Panc1 (cell line): ENCODE results near the gene TBX18. TPM values are rescaled to one million over a fixed set of nuclear protein-coding genes. Genes with fewer than 3 reads are reported as not detected.

ENCODE experiments used
- ATAC-seq: fragments of 200-7000 bp; cut with Tn5 transposase; 2 replicates; pipeline ENCODE4 v1.9.1; 2020; ENCODE audit warnings: mild to moderate bottlenecking, moderate library complexity
- BruUV-seq: library from RNA; stranded (reverse); fragments of 400-500 nt; replicated peaks from 2 replicates; lab custom pipeline; 2021; lab: Mats Ljungman, UMichigan
- CTCF ChIA-PET: fragments of 300-600 bp; sonication (Branson Sonifier 250); formaldehyde crosslinking; loops from one replicate; lab custom pipeline; 2022; ENCODE audit warnings: antibody characterized with exemption; lab: Charles Lee
- POLR2A ChIA-PET: fragments of 300-600 bp; sonication (Branson Sonifier 250); formaldehyde crosslinking; loops from one replicate; lab custom pipeline; 2022; ENCODE audit warnings: antibody characterized with exemption; lab: Charles Lee
- DNase-seq: peaks from one replicate; pipeline ENCODE4 v3.0.0-alpha.2; 2010; ENCODE audit warnings: low read depth, low spot score
- H3K27ac ChIP-seq: 2 replicates; pipeline ENCODE4 v1.5.1; 2011; ENCODE audit warnings: mild to moderate bottlenecking, low read length, inconsistent platforms
- H3K27me3 ChIP-seq: fragments of 200-500 bp; sonication (Bioruptor generic); 2 replicates; pipeline ENCODE4 v1.6.0; 2014; ENCODE audit warnings: low read length, inconsistent platforms; ENCODE audit not compliant: control insufficient read depth, insufficient read depth
- H3K36me3 ChIP-seq: fragments of 200-500 bp; sonication (Bioruptor generic); 2 replicates; pipeline ENCODE4 v1.5.1; 2014; ENCODE audit warnings: inconsistent platforms, mild to moderate bottlenecking, low read length, moderate library complexity; ENCODE audit not compliant: control insufficient read depth, insufficient read depth
- H3K4me1 ChIP-seq: 2 replicates; pipeline ENCODE4 v1.5.1; 2011; ENCODE audit warnings: inconsistent platforms, mild to moderate bottlenecking, low read length, moderate library complexity; ENCODE audit not compliant: control insufficient read depth, insufficient read depth
- H3K4me3 ChIP-seq, 2 experiments: 2 replicates each; pipeline ENCODE4 v1.5.1; 2011 to 2012; ENCODE audit warnings: low read depth in 2 of 2, low read length in 2 of 2, mild to moderate bottlenecking in 2 of 2, inconsistent platforms in 1 of 2, moderate library complexity in 1 of 2
- H3K9me3 ChIP-seq: fragments of 200-500 bp; sonication (Bioruptor generic); 2 replicates; pipeline ENCODE4 v1.5.1; 2014; ENCODE audit warnings: low read depth, mild to moderate bottlenecking, inconsistent platforms, low read length, moderate library complexity; ENCODE audit not compliant: control insufficient read depth, insufficient read depth
- CTCF ChIP-seq: fragments of 450-650 bp; IDR thresholded peaks from 2 replicates; pipeline ENCODE4 v1.5.1; 2017; ENCODE audit warnings: mild to moderate bottlenecking
- POLR2AphosphoS5 ChIP-seq: IDR thresholded peaks from 2 replicates; pipeline ENCODE4 v1.6.1; 2012; ENCODE audit warnings: mild to moderate bottlenecking, low read depth, low read length, moderate library complexity
- SIN3A ChIP-seq: IDR thresholded peaks from 2 replicates; pipeline ENCODE4 v1.6.1; 2012; ENCODE audit warnings: low read depth, mild to moderate bottlenecking, low read length, moderate library complexity, borderline replicate concordance; ENCODE audit not compliant: insufficient read depth
- TCF7L2 ChIP-seq: IDR thresholded peaks from 2 replicates; pipeline ENCODE4 v1.6.1; 2011; ENCODE audit warnings: mild to moderate bottlenecking, low read depth, low read length, inconsistent platforms
- in situ Hi-C: cut with HindIII; loops from 2 replicates; pipeline ENCODE4 v1.10.0; 2016; ENCODE audit warnings: low sequenced_read_pairs, low pct_unique_long_range_greater_than_20kb
- intact Hi-C: fragments of 100-400 bp; cut with micrococcal nuclease; formaldehyde crosslinking; loops from one replicate; pipeline ENCODE4 v1.10.0; 2022; ENCODE audit not compliant: unreplicated experiment
- total RNA-seq: library from RNA; stranded (reverse); gene quantifications from one replicate; pipeline ENCODE4 v1.2.1, GENCODE V29; 2021; ENCODE audit not compliant: unreplicated experiment
- TF ChIP-seq, protein P1 (sequence below), 2 experiments: IDR thresholded peaks; 2 replicates each; pipeline ENCODE4 v1.6.1; 2011 to 2012; ENCODE audit warnings: low read depth in 2 of 2, control low read depth in 1 of 2, low read length in 1 of 2, mild to moderate bottlenecking in 1 of 2, moderate library complexity in 1 of 2; ENCODE audit not compliant: insufficient read depth in 1 of 2

Gene TBX18
- total RNA-seq, 1 experiment from 2014 or later = 10.1 TPM

- POLR2A ChIA-PET = interaction anchor here (0.6 kb wide), 1 partner anchor 9 kb away, joined by 3 read pairs; no protein-coding TSS in a partner anchor
- no peaks in the 10 kb centered on the region for H3K9me3 ChIP-seq
- no peak overlapping the region for H3K27ac ChIP-seq
- CTCF ChIA-PET = no interaction called here
- H3K4me3 ChIP-seq = no peak overlapping the region
- ATAC-seq (no peak), DNase-seq (no peak)
- H3K27me3 ChIP-seq = no peaks in the 10 kb centered on the region
- TF ChIP-seq CTCF = no peak
- TF ChIP-seq, protein P1, sequence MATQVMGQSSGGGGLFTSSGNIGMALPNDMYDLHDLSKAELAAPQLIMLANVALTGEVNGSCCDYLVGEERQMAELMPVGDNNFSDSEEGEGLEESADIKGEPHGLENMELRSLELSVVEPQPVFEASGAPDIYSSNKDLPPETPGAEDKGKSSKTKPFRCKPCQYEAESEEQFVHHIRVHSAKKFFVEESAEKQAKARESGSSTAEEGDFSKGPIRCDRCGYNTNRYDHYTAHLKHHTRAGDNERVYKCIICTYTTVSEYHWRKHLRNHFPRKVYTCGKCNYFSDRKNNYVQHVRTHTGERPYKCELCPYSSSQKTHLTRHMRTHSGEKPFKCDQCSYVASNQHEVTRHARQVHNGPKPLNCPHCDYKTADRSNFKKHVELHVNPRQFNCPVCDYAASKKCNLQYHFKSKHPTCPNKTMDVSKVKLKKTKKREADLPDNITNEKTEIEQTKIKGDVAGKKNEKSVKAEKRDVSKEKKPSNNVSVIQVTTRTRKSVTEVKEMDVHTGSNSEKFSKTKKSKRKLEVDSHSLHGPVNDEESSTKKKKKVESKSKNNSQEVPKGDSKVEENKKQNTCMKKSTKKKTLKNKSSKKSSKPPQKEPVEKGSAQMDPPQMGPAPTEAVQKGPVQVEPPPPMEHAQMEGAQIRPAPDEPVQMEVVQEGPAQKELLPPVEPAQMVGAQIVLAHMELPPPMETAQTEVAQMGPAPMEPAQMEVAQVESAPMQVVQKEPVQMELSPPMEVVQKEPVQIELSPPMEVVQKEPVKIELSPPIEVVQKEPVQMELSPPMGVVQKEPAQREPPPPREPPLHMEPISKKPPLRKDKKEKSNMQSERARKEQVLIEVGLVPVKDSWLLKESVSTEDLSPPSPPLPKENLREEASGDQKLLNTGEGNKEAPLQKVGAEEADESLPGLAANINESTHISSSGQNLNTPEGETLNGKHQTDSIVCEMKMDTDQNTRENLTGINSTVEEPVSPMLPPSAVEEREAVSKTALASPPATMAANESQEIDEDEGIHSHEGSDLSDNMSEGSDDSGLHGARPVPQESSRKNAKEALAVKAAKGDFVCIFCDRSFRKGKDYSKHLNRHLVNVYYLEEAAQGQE (IDR thresholded peaks at IDR 0.05; ENCODE audit: insufficient read depth in 1 of 2, low read depth in 2 of 2, low read length in 1 of 2) = no peak
- no peak for TF ChIP-seq POLR2AphosphoS5
- TF ChIP-seq TCF7L2 = no peak
- TF ChIP-seq SIN3A = no peak
- intact Hi-C loops = no loop called here
- H3K4me1 ChIP-seq = no peaks in the 10 kb centered on the region
- H3K36me3 ChIP-seq = peaks cover 3% of the 10 kb centered on the region; the same call in 1 of the 2 replicates
- no TSS peak for BruUV-seq
- in situ Hi-C loops = no loop called here
These were observed 11.2 kb downstream of the TBX18 start for GRCh38 chr6:84753173-84753572.

DNA sequence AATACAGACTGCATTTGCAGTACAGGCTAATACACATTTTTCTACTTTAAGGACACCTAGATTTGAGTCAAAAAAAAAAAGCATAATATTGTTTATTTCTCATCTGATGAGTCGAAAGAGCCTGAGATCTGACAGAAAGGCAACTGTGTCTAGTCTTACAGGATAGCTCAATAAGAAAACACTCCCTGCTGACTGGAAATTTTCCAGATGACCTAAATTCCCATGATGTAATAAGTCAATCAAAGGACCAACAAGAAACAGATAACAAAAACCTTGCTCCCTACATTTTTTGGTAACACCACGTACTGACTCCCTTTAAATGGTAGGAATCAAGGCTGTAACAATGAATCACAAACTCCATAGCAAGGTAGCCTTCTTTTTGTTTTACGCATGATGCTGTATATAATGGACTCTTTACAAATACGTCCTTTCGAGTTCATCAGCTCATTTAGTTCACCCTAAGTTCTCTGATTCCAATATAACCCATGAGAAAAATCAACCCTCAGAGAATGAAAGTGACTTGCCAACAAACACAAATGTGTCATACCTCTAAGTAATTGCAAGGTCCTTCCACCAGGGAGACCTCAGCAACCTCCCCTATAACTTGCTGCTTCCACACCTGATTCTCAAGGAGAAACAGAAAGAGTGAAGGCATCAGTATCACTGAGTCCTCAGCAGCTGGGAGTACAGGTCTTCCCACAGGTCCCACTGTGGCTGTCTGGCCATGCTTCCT lies 12.1 kb downstream of the TBX18 start:
- intact Hi-C loops = no loop called here
- in situ Hi-C loops = no loop called here
- H3K27me3 ChIP-seq = no peaks in the 10 kb centered on the region
- H3K4me1 ChIP-seq = no peaks in the 10 kb centered on the region
- peaks cover 2% of the 10 kb centered on the region; the same call in 1 of the 2 replicates for H3K36me3 ChIP-seq
- ATAC-seq (no peak), DNase-seq (no peak)
- TF ChIP-seq POLR2AphosphoS5 (no peak), TCF7L2 (no peak), CTCF (no peak), SIN3A (no peak)
- TF ChIP-seq, protein P1 (IDR thresholded peaks at IDR 0.05; ENCODE audit: insufficient read depth in 1 of 2, low read depth in 2 of 2, low read length in 1 of 2) = no peak
- H3K27ac ChIP-seq = no peak overlapping the region
- ChIA-PET CTCF (no interaction called here), POLR2A (no interaction called here)
- H3K9me3 ChIP-seq = no peaks in the 10 kb centered on the region
- H3K4me3 ChIP-seq = no peak overlapping the region
- BruUV-seq = no TSS peak
